Omental fat pad (tissue), 4 donors: ENCODE measurements around the gene SCYGR2. TPM values are rescaled to one million over a fixed set of nuclear protein-coding genes. Genes with fewer than 3 reads are reported as not detected.

Source experiments
- ATAC-seq: fragments of 150-250 bp; one replicate; pipeline ENCODE4 v1.9.1; 2016; ENCODE audit warnings: mild to moderate bottlenecking, moderate library complexity; ENCODE audit not compliant: low FRiP score
- DNase-seq: peaks from one replicate; pipeline ENCODE4 v3.0.0-alpha.2; 2019; ENCODE audit warnings: low spot score
- total RNA-seq, 4 donors: library from RNA; depleted of rRNA; stranded (reverse); fragments of >200 nt; gene quantifications; one replicate each; pipeline ENCODE4 v1.1.0, GENCODE V29; 2016
- TF ChIP-seq, protein P1 (sequence below), 3 donors: fragments of 450-650 bp; IDR thresholded peaks; one replicate each; pipeline ENCODE4 v1.5.1; 2016 to 2017; ENCODE audit warnings: antibody characterized with exemption in 3 of 3, mild to moderate bottlenecking in 3 of 3, moderate library complexity in 2 of 3

Gene SCYGR2
- total RNA-seq, 4 donors from 2014 or later, result not detected

GRCh38 chr2:227610123-227610522 lies 11.4 kb downstream of the SCYGR2 start:
- DNase-seq, result no peak
- no peak for ATAC-seq
- TF ChIP-seq, protein P1, sequence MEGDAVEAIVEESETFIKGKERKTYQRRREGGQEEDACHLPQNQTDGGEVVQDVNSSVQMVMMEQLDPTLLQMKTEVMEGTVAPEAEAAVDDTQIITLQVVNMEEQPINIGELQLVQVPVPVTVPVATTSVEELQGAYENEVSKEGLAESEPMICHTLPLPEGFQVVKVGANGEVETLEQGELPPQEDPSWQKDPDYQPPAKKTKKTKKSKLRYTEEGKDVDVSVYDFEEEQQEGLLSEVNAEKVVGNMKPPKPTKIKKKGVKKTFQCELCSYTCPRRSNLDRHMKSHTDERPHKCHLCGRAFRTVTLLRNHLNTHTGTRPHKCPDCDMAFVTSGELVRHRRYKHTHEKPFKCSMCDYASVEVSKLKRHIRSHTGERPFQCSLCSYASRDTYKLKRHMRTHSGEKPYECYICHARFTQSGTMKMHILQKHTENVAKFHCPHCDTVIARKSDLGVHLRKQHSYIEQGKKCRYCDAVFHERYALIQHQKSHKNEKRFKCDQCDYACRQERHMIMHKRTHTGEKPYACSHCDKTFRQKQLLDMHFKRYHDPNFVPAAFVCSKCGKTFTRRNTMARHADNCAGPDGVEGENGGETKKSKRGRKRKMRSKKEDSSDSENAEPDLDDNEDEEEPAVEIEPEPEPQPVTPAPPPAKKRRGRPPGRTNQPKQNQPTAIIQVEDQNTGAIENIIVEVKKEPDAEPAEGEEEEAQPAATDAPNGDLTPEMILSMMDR (IDR thresholded peaks at IDR 0.05), result no peak

- TF ChIP-seq, protein P1 (IDR thresholded peaks at IDR 0.05), result no peak
- ATAC-seq, result no peak
- DNase-seq, result no peak
These were observed 14.0 kb downstream of the SCYGR2 start for GRCh38 chr2:227612546-227613271.

DNA sequence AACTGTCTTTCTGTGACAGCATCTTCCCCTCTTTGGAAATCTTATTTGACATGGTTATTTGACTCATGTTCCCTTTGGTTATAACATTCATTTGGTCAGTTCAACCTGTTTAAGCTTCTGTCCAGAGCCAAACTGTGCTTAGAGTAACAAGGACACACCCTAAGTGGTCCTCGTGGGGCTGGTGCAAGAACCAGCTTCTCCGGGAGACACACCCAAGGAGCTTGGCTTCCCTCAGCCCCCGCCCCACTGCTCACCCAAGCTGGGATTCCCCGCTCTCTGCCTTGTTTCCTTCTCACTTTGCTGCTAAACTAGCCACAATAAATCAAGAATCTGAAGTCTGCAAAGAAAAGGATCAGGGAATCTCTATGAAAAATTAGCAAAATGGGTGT lies 14.6 kb downstream of the SCYGR2 start:
- TF ChIP-seq, protein P1 (IDR thresholded peaks at IDR 0.05), result no peak
- ATAC-seq, result no peak
- no peak for DNase-seq

DNA sequence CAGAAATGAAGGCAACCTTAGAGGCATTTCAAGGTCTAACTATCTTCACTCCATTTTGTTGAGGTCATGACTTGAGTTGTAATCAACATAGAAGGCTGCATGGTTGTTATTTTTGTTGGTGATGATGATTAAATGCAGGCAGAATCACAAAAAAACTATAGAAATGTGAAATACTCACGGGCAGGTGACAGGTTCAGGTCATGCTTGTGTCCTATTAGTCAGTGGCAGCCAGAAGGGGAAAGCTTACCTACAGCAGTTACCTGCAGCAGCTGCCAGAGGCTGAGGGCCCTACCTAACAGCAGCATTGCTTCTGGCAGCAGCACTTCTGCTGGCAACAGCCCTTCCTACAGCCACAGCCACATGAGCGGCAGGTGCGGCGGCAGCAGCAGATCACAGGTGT lies 15.6 kb downstream of the SCYGR2 start:
- TF ChIP-seq, protein P1 (IDR thresholded peaks at IDR 0.05), result no peak
- no peak for ATAC-seq
- no peak for DNase-seq

DNA sequence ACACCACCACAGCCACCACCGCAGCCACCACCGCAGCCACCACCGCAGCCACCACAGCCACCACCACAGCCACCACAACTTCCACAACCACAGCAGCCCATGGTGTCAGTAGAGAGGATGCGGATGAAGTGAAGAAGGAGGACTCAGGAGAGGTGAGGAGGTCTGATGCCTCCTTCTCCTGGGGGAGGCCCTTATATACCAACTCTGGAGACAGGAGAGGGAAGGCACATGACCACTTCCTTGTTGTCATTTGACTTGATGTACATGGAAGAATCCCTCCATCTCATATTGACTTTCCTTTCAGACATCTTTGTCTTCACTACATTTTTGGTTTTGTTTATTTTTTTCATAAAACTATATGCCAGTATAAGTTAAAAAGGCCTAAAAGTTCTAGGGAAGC lies 16.0 kb downstream of the SCYGR2 start, which contains the start of gene SCYGR3:
TSS of gene SCYGR3 (minus strand) at position 101 of the 400 bp plus-strand sequence. CDS start at position 101, 0 bp downstream.
- DNase-seq, result no peak
- TF ChIP-seq, protein P1 (IDR thresholded peaks at IDR 0.05), result no peak
- ATAC-seq, result no peak

GRCh38 chr2:227615181-227615580 lies 16.5 kb downstream of the SCYGR2 start:
- ATAC-seq (no peak), DNase-seq (no peak)
- TF ChIP-seq, protein P1 (IDR thresholded peaks at IDR 0.05), result no peak

DNA sequence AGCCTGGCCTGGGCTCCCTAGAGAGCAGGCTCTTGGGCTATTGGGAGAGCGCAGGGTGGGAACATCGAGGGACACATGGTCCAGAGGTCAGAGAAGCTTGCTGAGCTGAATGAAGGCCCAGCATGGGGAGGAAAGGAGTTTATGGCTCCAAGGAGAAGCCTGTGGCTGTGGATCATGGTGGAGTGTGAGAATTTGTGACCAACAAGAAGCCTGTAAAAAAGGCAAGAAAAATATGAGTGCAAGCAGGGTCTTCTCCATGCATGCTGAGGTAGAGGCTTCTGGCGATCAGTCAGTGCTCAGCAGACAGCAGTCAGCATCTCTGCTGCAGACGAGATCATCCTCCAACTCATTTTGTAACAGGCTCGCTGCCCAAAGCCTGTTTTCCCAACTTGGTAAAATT lies 17.2 kb downstream of the SCYGR2 start:
- DNase-seq (no peak), ATAC-seq (no peak)
- TF ChIP-seq, protein P1 (IDR thresholded peaks at IDR 0.05), result no peak
